K562 (cell line): ENCODE data around the gene NEUROD4. TPM values are rescaled to one million over a fixed set of nuclear protein-coding genes. Genes with fewer than 3 reads are reported as not detected.

Experiments used
- ARID1B ChIP-seq: fragments of 450-650 bp; IDR thresholded peaks from 2 replicates; pipeline ENCODE4 v1.6.1; 2016; ENCODE audit warnings: antibody characterized with exemption, mild to moderate bottlenecking, inconsistent platforms
- CBFB ChIP-seq: sonication (generic); formaldehyde crosslinking; IDR thresholded peaks from 2 replicates; pipeline ENCODE4 v1.4.0; 2020; ENCODE audit warnings: mild to moderate bottlenecking, missing genetic modification reagents
- CBX8 ChIP-seq: fragments of 200-600 bp; sonication (generic); IDR thresholded peaks from 2 replicates; pipeline ENCODE4 v1.6.1; 2012; ENCODE audit warnings: borderline replicate concordance, mixed run types, low read depth, mild to moderate bottlenecking, moderate library complexity, mixed read lengths, low read length, control low read depth, inconsistent platforms; ENCODE audit not compliant: poor library complexity, severe bottlenecking; ENCODE audit errors: extremely low read depth
- EP400 ChIP-seq: fragments of 450-650 bp; IDR thresholded peaks from 2 replicates; pipeline ENCODE4 v1.6.1; 2017; ENCODE audit warnings: antibody characterized with exemption, mild to moderate bottlenecking, moderate library complexity
- FOSL1 ChIP-seq: fragments of 200-800 bp; sonication (Bioruptor generic); conservative IDR thresholded peaks from 2 replicates; pipeline ENCODE4 v1.6.1; 2016; ENCODE audit warnings: missing genetic modification characterization, missing compliant biosample characterization
- HDAC2 ChIP-seq: fragments of 450-650 bp; IDR thresholded peaks from 2 replicates; pipeline ENCODE4 v1.6.1; 2016; ENCODE audit warnings: mild to moderate bottlenecking
- MAFK ChIP-seq: IDR thresholded peaks from 2 replicates; pipeline ENCODE4 v1.6.1; 2011; ENCODE audit warnings: low read length, improper control_type of control experiment
- MIER1 ChIP-seq: fragments of 450-650 bp; IDR thresholded peaks from 2 replicates; pipeline ENCODE4 v1.6.1; 2016; ENCODE audit warnings: antibody characterized with exemption, mild to moderate bottlenecking, low read depth
- PHB2 ChIP-seq: fragments of 450-650 bp; IDR thresholded peaks from 2 replicates; pipeline ENCODE4 v1.6.1; 2017; ENCODE audit warnings: low read depth
- RBM39 ChIP-seq: fragments of 200-400 bp; formaldehyde crosslinking; optimal IDR thresholded peaks from 2 replicates; pipeline ENCODE3; 2018; ENCODE audit warnings: low read depth, low read length
- SAP30 ChIP-seq: fragments of 200-600 bp; sonication (generic); IDR thresholded peaks from 2 replicates; pipeline ENCODE4 v1.6.1; 2012; ENCODE audit warnings: borderline replicate concordance, low read depth, mild to moderate bottlenecking, moderate library complexity, low read length, control low read depth, inconsistent platforms; ENCODE audit not compliant: insufficient read depth, poor library complexity, severe bottlenecking
- SMARCA5 ChIP-seq: fragments of 450-650 bp; IDR thresholded peaks from 2 replicates; pipeline ENCODE4 v1.6.1; 2016
- SMARCB1 ChIP-seq: IDR thresholded peaks from 2 replicates; pipeline ENCODE4 v1.6.1; 2011; ENCODE audit warnings: improper control_type of control experiment, low read depth; ENCODE audit not compliant: insufficient read length
- STAT5A ChIP-seq: IDR thresholded peaks from 2 replicates; pipeline ENCODE4 v1.6.1; 2012; ENCODE audit warnings: low read length, inconsistent platforms, borderline replicate concordance
- TOE1 ChIP-seq, 2 experiments: fragments of 450-650 bp in 1 of 2; sonication (generic) in 1 of 2; formaldehyde crosslinking in 1 of 2; IDR thresholded peaks; 2 replicates each; pipeline versions ENCODE4 v1.7.1 to v1.8.0; 2016 to 2022; ENCODE audit warnings: borderline replicate concordance in 2 of 2, mild to moderate bottlenecking in 2 of 2, antibody characterized with exemption in 1 of 2, inconsistent platforms in 1 of 2, low read depth in 1 of 2, missing genetic modification reagents in 1 of 2, moderate library complexity in 1 of 2
- ZNF133 ChIP-seq: fragments of 250-450 bp; sonication (Bioruptor Pico); IDR thresholded peaks from 2 replicates; pipeline ENCODE4 v1.4.0; 2020; ENCODE audit warnings: mild to moderate bottlenecking
- ZNF3 ChIP-seq: fragments of 250-450 bp; sonication (Bioruptor Pico); IDR thresholded peaks from 2 replicates; pipeline ENCODE4 v1.5.0; 2021; ENCODE audit warnings: mild to moderate bottlenecking, moderate library complexity
- polyA plus RNA-seq, 8 experiments: library from polyadenylated mRNA; depleted of rRNA in 4 of 8; stranded (reverse) in 5 of 8; unstranded in 3 of 8; fragments of >200 nt; fragmentation: Nextera tagmentation in 2 of 8; fragmentation: Illumina TruSeq in 1 of 8; extraction: Ambion mirVana in 2 of 8; extraction: Trizol in 1 of 8; gene quantifications; 2 replicates each; pipeline versions ENCODE4 v1.2.1 to v1.2.3, GENCODE V29; 2011 to 2014; ENCODE audit warnings: inconsistent platforms in 1 of 8, missing spikeins in 1 of 8
- total RNA-seq, 7 experiments: library from RNA; depleted of rRNA in 6 of 7; stranded (reverse); fragments of >200 nt in 6 of 7; fragmentation: Illumina TruSeq in 2 of 7; extraction: Trizol in 2 of 7; gene quantifications; 2 replicates each; pipeline versions ENCODE4 v1.2.1 to v1.2.3, GENCODE V29; 2011 to 2021; ENCODE audit warnings: low replicate concordance in 1 of 7
- TF ChIP-seq, protein P1 (sequence below): IDR thresholded peaks from 2 replicates; pipeline ENCODE4 v1.6.1; 2014; ENCODE audit warnings: antibody characterized with exemption
- TF ChIP-seq, protein P2 (sequence below): fragments of 450-650 bp; IDR thresholded peaks from 2 replicates; pipeline ENCODE4 v1.6.1; 2017; ENCODE audit warnings: mild to moderate bottlenecking, moderate library complexity
- TF ChIP-seq, protein P3 (sequence below): fragments of 450-650 bp; formaldehyde crosslinking; conservative IDR thresholded peaks from 2 replicates; pipeline ENCODE4 v1.4.0; 2022; ENCODE audit warnings: mild to moderate bottlenecking, missing genetic modification characterization
- TF ChIP-seq, protein P4 (sequence below): fragments of 250-450 bp; sonication (Bioruptor Pico); IDR thresholded peaks from 2 replicates; pipeline ENCODE4 v1.5.0; 2021
- TF ChIP-seq, protein P5 (sequence below): fragments of 250-450 bp; sonication (Bioruptor Pico); IDR thresholded peaks from 2 replicates; pipeline ENCODE4 v1.8.0; 2021; ENCODE audit warnings: borderline replicate concordance, mild to moderate bottlenecking, moderate library complexity; ENCODE audit not compliant: poor library complexity, severe bottlenecking

Gene NEUROD4
- total and polyA plus RNA-seq, 9 of the 15 experiments (the other 6 are each of a cell fraction or from before 2014, with no cell fraction given): not detected

DNA sequence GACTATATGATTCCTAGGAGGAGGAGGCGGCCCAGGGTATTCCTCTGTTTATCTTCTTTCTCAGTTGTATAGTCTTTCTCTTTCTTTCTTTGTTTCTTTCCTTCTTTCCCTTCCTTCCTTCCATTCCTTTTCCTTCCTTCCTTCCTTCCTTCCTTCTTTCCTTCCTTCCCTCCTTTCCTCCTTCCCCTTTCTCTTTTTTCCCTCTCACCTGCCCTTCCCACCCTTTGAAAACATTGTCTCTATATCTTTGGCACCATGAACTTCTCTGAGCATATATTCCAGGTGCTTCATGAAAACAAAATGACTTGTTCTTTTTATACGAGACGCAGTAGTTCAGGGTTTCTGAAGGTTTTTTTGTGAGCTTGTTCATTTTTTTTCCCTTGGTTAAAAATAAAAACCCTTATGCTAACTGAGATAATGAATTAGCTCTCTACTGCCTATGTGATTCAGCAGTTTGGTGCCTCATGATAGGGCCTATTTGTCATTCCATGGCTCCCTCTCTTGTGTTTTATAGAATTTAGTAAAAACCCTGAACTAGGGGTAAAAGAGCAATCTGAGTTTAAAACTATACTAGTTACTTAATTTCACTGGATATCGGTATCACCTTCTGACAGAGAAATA, 32.1 kb upstream of the NEUROD4 start (continued):
- TF ChIP-seq, protein P1, sequence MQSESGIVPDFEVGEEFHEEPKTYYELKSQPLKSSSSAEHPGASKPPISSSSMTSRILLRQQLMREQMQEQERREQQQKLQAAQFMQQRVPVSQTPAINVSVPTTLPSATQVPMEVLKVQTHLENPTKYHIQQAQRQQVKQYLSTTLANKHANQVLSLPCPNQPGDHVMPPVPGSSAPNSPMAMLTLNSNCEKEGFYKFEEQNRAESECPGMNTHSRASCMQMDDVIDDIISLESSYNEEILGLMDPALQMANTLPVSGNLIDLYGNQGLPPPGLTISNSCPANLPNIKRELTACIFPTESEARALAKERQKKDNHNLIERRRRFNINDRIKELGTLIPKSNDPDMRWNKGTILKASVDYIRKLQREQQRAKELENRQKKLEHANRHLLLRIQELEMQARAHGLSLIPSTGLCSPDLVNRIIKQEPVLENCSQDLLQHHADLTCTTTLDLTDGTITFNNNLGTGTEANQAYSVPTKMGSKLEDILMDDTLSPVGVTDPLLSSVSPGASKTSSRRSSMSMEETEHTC: no peak
- no peak for TF ChIP-seq SAP30
- TF ChIP-seq ARID1B: peak; percentile 89
- no peak for TF ChIP-seq ZNF3 (CRISPR knock-in tag)
- TF ChIP-seq SMARCB1: no peak
- TF ChIP-seq FOSL1 (tag): 0 out of 2 replicates have a peak, but pooled peaks have one; percentile 39
- TF ChIP-seq CBX8: no peak
- peak; percentile 76; the same call in 1 of the 2 replicates for TF ChIP-seq MAFK
- TF ChIP-seq MIER1: no peak
- no peak for TF ChIP-seq CBFB (CRISPR knock-in tag)
- TF ChIP-seq ZNF133 (CRISPR knock-in tag): no peak
- peak; percentile 58; the same call in 1 of the 2 replicates for TF ChIP-seq TOE1 (IDR thresholded peaks at IDR 0.05; ENCODE audit: borderline replicate concordance)
- TF ChIP-seq TOE1 (CRISPR knock-in tag; IDR thresholded peaks at IDR 0.05; ENCODE audit: borderline replicate concordance, low read depth): no peak
- TF ChIP-seq, protein P2, sequence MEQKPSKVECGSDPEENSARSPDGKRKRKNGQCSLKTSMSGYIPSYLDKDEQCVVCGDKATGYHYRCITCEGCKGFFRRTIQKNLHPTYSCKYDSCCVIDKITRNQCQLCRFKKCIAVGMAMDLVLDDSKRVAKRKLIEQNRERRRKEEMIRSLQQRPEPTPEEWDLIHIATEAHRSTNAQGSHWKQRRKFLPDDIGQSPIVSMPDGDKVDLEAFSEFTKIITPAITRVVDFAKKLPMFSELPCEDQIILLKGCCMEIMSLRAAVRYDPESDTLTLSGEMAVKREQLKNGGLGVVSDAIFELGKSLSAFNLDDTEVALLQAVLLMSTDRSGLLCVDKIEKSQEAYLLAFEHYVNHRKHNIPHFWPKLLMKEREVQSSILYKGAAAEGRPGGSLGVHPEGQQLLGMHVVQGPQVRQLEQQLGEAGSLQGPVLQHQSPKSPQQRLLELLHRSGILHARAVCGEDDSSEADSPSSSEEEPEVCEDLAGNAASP: no peak
- no peak for TF ChIP-seq HDAC2
- peak; percentile 40; the same call in 1 of the 2 replicates for TF ChIP-seq STAT5A
- TF ChIP-seq PHB2: 0 out of 2 replicates have a peak, but pooled peaks have one; percentile 43
- peak; percentile 80 for TF ChIP-seq SMARCA5
- TF ChIP-seq RBM39: no peak
- TF ChIP-seq, protein P3, sequence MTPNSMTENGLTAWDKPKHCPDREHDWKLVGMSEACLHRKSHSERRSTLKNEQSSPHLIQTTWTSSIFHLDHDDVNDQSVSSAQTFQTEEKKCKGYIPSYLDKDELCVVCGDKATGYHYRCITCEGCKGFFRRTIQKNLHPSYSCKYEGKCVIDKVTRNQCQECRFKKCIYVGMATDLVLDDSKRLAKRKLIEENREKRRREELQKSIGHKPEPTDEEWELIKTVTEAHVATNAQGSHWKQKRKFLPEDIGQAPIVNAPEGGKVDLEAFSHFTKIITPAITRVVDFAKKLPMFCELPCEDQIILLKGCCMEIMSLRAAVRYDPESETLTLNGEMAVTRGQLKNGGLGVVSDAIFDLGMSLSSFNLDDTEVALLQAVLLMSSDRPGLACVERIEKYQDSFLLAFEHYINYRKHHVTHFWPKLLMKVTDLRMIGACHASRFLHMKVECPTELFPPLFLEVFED: peak; percentile 90
- TF ChIP-seq, protein P4, sequence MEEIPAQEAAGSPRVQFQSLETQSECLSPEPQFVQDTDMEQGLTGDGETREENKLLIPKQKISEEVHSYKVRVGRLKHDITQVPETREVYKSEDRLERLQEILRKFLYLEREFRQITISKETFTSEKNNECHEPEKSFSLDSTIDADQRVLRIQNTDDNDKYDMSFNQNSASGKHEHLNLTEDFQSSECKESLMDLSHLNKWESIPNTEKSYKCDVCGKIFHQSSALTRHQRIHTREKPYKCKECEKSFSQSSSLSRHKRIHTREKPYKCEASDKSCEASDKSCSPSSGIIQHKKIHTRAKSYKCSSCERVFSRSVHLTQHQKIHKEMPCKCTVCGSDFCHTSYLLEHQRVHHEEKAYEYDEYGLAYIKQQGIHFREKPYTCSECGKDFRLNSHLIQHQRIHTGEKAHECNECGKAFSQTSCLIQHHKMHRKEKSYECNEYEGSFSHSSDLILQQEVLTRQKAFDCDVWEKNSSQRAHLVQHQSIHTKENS: no peak
- TF ChIP-seq, protein P5, sequence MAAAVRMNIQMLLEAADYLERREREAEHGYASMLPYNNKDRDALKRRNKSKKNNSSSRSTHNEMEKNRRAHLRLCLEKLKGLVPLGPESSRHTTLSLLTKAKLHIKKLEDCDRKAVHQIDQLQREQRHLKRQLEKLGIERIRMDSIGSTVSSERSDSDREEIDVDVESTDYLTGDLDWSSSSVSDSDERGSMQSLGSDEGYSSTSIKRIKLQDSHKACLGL: no peak
- TF ChIP-seq EP400: peak; percentile 44; the same call in 1 of the 2 replicates
